Cardiac muscle cell (in vitro differentiated cells and primary cell): ENCODE measurements around the gene CACNG8. TPM values are rescaled to one million over a fixed set of nuclear protein-coding genes. Genes with fewer than 3 reads are reported as not detected.

Experiments
- DNase-seq, 2 donors: peaks; one replicate each; pipeline versions ENCODE4 v3.0.0 to v3.0.0-alpha.2; 2010 to 2017; ENCODE audit warnings: low read depth in 1 of 2, low spot score in 1 of 2
- H3K27ac ChIP-seq: fragments of 200-600 bp; sonication (generic); 2 replicates; pipeline ENCODE4 v1.5.1; 2016
- H3K27me3 ChIP-seq: fragments of 200-600 bp; sonication (generic); 2 replicates; pipeline ENCODE4 v1.6.0; 2016; ENCODE audit warnings: control low read depth
- H3K36me3 ChIP-seq: fragments of 200-600 bp; sonication (generic); 2 replicates; pipeline ENCODE4 v1.5.1; 2016; ENCODE audit warnings: control low read depth
- H3K4me1 ChIP-seq: fragments of 200-600 bp; sonication (generic); 2 replicates; pipeline ENCODE4 v1.8.1; 2017; ENCODE audit warnings: low read depth, mild to moderate bottlenecking, mixed run types
- H3K4me3 ChIP-seq: fragments of 200-600 bp; sonication (generic); 2 replicates; pipeline ENCODE4 v1.5.1; 2016; ENCODE audit warnings: mild to moderate bottlenecking
- H3K9me3 ChIP-seq: fragments of 200-600 bp; sonication (generic); 2 replicates; pipeline ENCODE4 v1.5.1; 2017; ENCODE audit warnings: low read depth, mild to moderate bottlenecking, control low read depth
- CTCF ChIP-seq: IDR thresholded peaks from 2 replicates; pipeline ENCODE4 v1.5.1; 2012; ENCODE audit warnings: low read depth, mild to moderate bottlenecking, low read length
- polyA plus RNA-seq: library from polyadenylated mRNA; unstranded; fragments of >200 nt; fragmentation: Nextera tagmentation; extraction: Ambion mirVana; gene quantifications from 2 replicates; pipeline ENCODE4 v1.2.1, GENCODE V29; 2016
- total RNA-seq: library from RNA; depleted of rRNA; stranded (reverse); fragments of >200 nt; gene quantifications from 2 replicates; pipeline ENCODE4 v1.2.3, GENCODE V29; 2016

Gene CACNG8
- total and polyA plus RNA-seq, 2 experiments from 2014 or later = 0.68 to 0.77 TPM

- Histone ChIP-seq H3K27me3 (no peaks in the 10 kb centered on the region), H3K36me3 (no peaks in the 10 kb centered on the region), H3K4me3 (no peak overlapping the region), H3K9me3 (no peaks in the 10 kb centered on the region), H3K4me1 (peaks cover 7% of the 10 kb centered on the region), H3K27ac (no peak overlapping the region)
- TF ChIP-seq CTCF = no peak
- no peak for DNase-seq
Observed at GRCh38 chr19:53994811-53995210, 32.1 kb downstream of the CACNG8 start.

- no peak for DNase-seq
- no peaks in the 10 kb centered on the region for H3K9me3 ChIP-seq
- TF ChIP-seq CTCF = no peak
- peaks cover 6% of the 10 kb centered on the region for H3K27me3 ChIP-seq
- no peak overlapping the region for H3K27ac ChIP-seq
- no peaks in the 10 kb centered on the region for H3K4me1 ChIP-seq
- H3K36me3 ChIP-seq = no peaks in the 10 kb centered on the region
- H3K4me3 ChIP-seq = no peak overlapping the region
Observed at GRCh38 chr19:53998223-53998622, 35.5 kb downstream of the CACNG8 start.

- Histone ChIP-seq H3K36me3 (no peaks in the 10 kb centered on the region), H3K27ac (no peak overlapping the region), H3K9me3 (no peaks in the 10 kb centered on the region), H3K4me1 (no peaks in the 10 kb centered on the region), H3K4me3 (no peak overlapping the region), H3K27me3 (peaks cover 6% of the 10 kb centered on the region)
- DNase-seq = no peak
- TF ChIP-seq CTCF = no peak
Observed at GRCh38 chr19:53999694-54000093, 37.0 kb downstream of the CACNG8 start.

GRCh38 chr19:54001496-54001895 is 38.8 kb downstream of the CACNG8 start:
- H3K27me3 ChIP-seq = peaks cover 6% of the 10 kb centered on the region

GRCh38 chr19:54002495-54003315 is 40.0 kb downstream of the CACNG8 start:
- H3K4me1 ChIP-seq = no peaks in the 10 kb centered on the region
- H3K27ac ChIP-seq = no peak overlapping the region
- DNase-seq = no peak
- H3K27me3 ChIP-seq = peaks cover 6% of the 10 kb centered on the region
- no peak overlapping the region for H3K4me3 ChIP-seq
- H3K9me3 ChIP-seq = no peaks in the 10 kb centered on the region
- H3K36me3 ChIP-seq = no peaks in the 10 kb centered on the region
- no peak for TF ChIP-seq CTCF

More at GRCh38 chr19:54001496-54001895, 38.8 kb downstream of the CACNG8 start:
- H3K36me3 ChIP-seq = no peaks in the 10 kb centered on the region
- no peaks in the 10 kb centered on the region for H3K9me3 ChIP-seq
- no peak for TF ChIP-seq CTCF
- no peak overlapping the region for H3K27ac ChIP-seq
- H3K4me1 ChIP-seq = no peaks in the 10 kb centered on the region
- H3K4me3 ChIP-seq = no peak overlapping the region
- no peak for DNase-seq
